ENCODE measurements around the gene CDC37L1. TPM values are rescaled to one million over a fixed set of nuclear protein-coding genes. Genes with fewer than 3 reads are reported as not detected.

The CDC37L1 gene
- total and polyA plus RNA-seq, 2 of the 8 experiments (the other 6 are each of a cell fraction or from before 2014, with no cell fraction given) = 4.6 to 23.8 TPM

GRCh38 chr9:4717815-4718214 is 38.4 kb downstream of the CDC37L1 start:
- no peaks in the 10 kb centered on the region for H3K79me2 ChIP-seq (ENCODE audit: control insufficient read depth in 1 of 2, insufficient read depth in 2 of 2, low read length in 2 of 2)
- no peak overlapping the region for H4K8ac ChIP-seq (ENCODE audit: extremely low read depth, insufficient read depth, low read length)
- H3K9ac ChIP-seq (replicated peaks in 1 of 4; ENCODE audit: extremely low read depth in 1 of 4, low read depth in 3 of 4, low read length in 3 of 4) = no peak overlapping the region
- no peaks in the 10 kb centered on the region for H3K79me1 ChIP-seq (ENCODE audit: low read depth, low read length)
- no peak overlapping the region for H2BK15ac ChIP-seq (ENCODE audit: low read length)
- CTCF ChIA-PET (ENCODE audit: partially characterized antibody) = interaction anchor here (0.9 to 1.3 kb wide), 2 partner anchors 23 to 41 kb away, joined by 3 read pairs; partner anchors contain the start of gene AK3
- no peaks in the 10 kb centered on the region for H3K4me1 ChIP-seq (replicated peaks in 1 of 4; ENCODE audit: control insufficient read depth in 3 of 4, insufficient read depth in 4 of 4, low read length in 3 of 4)
- WGBS, 2 experiments (ENCODE audit: extremely low coverage in 1 of 2, insufficient coverage in 1 of 2, insufficient read length in 1 of 2, insufficient replicate concordance in 2 of 2, low coverage in 1 of 2, low lambda C conversion rate in 2 of 2, missing lambda C conversion rate in 1 of 2) = 88% methylated on average over 4 of the region's 4 CpGs; no CpG with 5 or more reads in 1 of the 2 experiments
- no peak overlapping the region for H3K27ac ChIP-seq (ENCODE audit: low read depth, low read length)
- H2BK5ac ChIP-seq (ENCODE audit: low read depth, low read length) = no peak overlapping the region
- no peaks in the 10 kb centered on the region for H3K9me3 ChIP-seq (ENCODE audit: insufficient read depth in 2 of 2, low read depth in 1 of 2, low read length in 1 of 2)
- H3K4me3 ChIP-seq (ENCODE audit: extremely low read depth in 1 of 4, insufficient read depth in 2 of 4, low read depth in 3 of 4, low read length in 4 of 4) = no peak overlapping the region
- no peak overlapping the region for H4K91ac ChIP-seq (replicated peaks; ENCODE audit: insufficient read length, low read length)
- H3K23me2 ChIP-seq (ENCODE audit: low read depth, low read length) = peaks cover 5% of the 10 kb centered on the region; the same call in 1 of the 2 replicates
- no peak overlapping the region for H2AK5ac ChIP-seq (ENCODE audit: low read depth, low read length)
- no peak overlapping the region for H2BK20ac ChIP-seq (ENCODE audit: low read length)
- H4K20me1 ChIP-seq (replicated peaks in 1 of 2; ENCODE audit: control insufficient read depth in 1 of 2, insufficient read depth in 2 of 2, low read length in 2 of 2) = no peaks in the 10 kb centered on the region
- peaks cover 5 to 38% (median 18%) of the 10 kb centered on the region in 4 experiments for H3K36me3 ChIP-seq (ENCODE audit: control insufficient read depth in 2 of 4, insufficient read depth in 4 of 4, low read length in 3 of 4)
- DNase-seq (ENCODE audit: low read depth in 1 of 2, low spot score in 2 of 2) (no peak), FAIRE-seq (no peak)
- POLR2A ChIA-PET (ENCODE audit: partially characterized antibody) = no interaction called here
- H4K5ac ChIP-seq (ENCODE audit: insufficient read length, low read depth, low read length) = no peak overlapping the region
- no peaks in the 10 kb centered on the region for H3K27me3 ChIP-seq (replicated peaks in 1 of 4; ENCODE audit: control insufficient read depth in 3 of 4, extremely low read depth in 1 of 4, insufficient read depth in 3 of 4, low read length in 3 of 4)
- no peak overlapping the region for H2BK12ac ChIP-seq (ENCODE audit: low read depth, low read length)
- H3K23ac ChIP-seq (ENCODE audit: insufficient read length) = no peak overlapping the region
- no peak overlapping the region for H2AFZ ChIP-seq (ENCODE audit: low read length)
- no peak overlapping the region for H3K14ac ChIP-seq (ENCODE audit: insufficient read length)
- no peak overlapping the region for H3K4ac ChIP-seq (replicated peaks; ENCODE audit: insufficient read length, low read depth, low read length)
- H3K18ac ChIP-seq (ENCODE audit: extremely low read depth, low read length) = no peak overlapping the region
- no peak overlapping the region for H3K56ac ChIP-seq (replicated peaks; ENCODE audit: insufficient read length, low read depth, low read length)
- H2BK120ac ChIP-seq (replicated peaks; ENCODE audit: low read depth, low read length) = no peak overlapping the region
- H3K4me2 ChIP-seq (ENCODE audit: insufficient read depth in 1 of 2, low read depth in 2 of 2, low read length in 2 of 2) = no peak overlapping the region
- TF ChIP-seq JUND (IDR thresholded peaks at IDR 0.05; ENCODE audit: low read length) (no peak), EZH2 (IDR thresholded peaks at IDR 0.05; ENCODE audit: low read depth, low read length, severe bottlenecking) (no peak), KDM5A (IDR thresholded peaks at IDR 0.05; ENCODE audit: low read length) (no peak), RFX5 (IDR thresholded peaks at IDR 0.05; ENCODE audit: borderline replicate concordance, low read depth, low read length) (no peak)
